ENCODE data around the gene PRKCZ. TPM values are rescaled to one million over a fixed set of nuclear protein-coding genes. Genes with fewer than 3 reads are reported as not detected.

Gene PRKCZ
- total RNA-seq, 1 donor from 2014 or later = 33.4 TPM

- peak; percentile 64 for DNase-seq (ENCODE audit: low spot score)
- no peaks in the 10 kb centered on the region for H3K36me3 Mint-ChIP-seq
- H3K27ac Mint-ChIP-seq = peak overlapping the region; percentile 95
- Histone ChIP-seq H3K36me3 (no peaks in the 10 kb centered on the region), H3K4me2 (peak overlapping the region; percentile 40), H3F3A (ENCODE audit: low read depth) (peaks cover 11% of the 10 kb centered on the region), H3K27me3 (no peaks in the 10 kb centered on the region), H3K4me3 (no peak overlapping the region), H3K4me1 (peaks cover 17% of the 10 kb centered on the region), H3K9me3 (ENCODE audit: low read depth) (no peaks in the 10 kb centered on the region), H4K20me1 (ENCODE audit: low read depth) (peaks cover 13% of the 10 kb centered on the region), H3K79me2 (ENCODE audit: low read depth) (no peaks in the 10 kb centered on the region), H3K9ac (no peak overlapping the region), H2AFZ (replicated peaks) (no peak overlapping the region), H3K27ac (no peak overlapping the region)
- peaks cover 49% of the 10 kb centered on the region for H3K4me1 Mint-ChIP-seq
- H3K9me3 Mint-ChIP-seq = no peaks in the 10 kb centered on the region
- no peak overlapping the region for H3K4me3 Mint-ChIP-seq
- H3K27me3 Mint-ChIP-seq (ENCODE audit: insufficient read depth, low read depth) = peaks cover 5% of the 10 kb centered on the region
- TF ChIP-seq, protein P1, sequence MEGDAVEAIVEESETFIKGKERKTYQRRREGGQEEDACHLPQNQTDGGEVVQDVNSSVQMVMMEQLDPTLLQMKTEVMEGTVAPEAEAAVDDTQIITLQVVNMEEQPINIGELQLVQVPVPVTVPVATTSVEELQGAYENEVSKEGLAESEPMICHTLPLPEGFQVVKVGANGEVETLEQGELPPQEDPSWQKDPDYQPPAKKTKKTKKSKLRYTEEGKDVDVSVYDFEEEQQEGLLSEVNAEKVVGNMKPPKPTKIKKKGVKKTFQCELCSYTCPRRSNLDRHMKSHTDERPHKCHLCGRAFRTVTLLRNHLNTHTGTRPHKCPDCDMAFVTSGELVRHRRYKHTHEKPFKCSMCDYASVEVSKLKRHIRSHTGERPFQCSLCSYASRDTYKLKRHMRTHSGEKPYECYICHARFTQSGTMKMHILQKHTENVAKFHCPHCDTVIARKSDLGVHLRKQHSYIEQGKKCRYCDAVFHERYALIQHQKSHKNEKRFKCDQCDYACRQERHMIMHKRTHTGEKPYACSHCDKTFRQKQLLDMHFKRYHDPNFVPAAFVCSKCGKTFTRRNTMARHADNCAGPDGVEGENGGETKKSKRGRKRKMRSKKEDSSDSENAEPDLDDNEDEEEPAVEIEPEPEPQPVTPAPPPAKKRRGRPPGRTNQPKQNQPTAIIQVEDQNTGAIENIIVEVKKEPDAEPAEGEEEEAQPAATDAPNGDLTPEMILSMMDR (IDR thresholded peaks at IDR 0.05) = no peak
- no peak for TF ChIP-seq EZH2 (IDR thresholded peaks at IDR 0.05)
- TF ChIP-seq EZH2phosphoT487 (IDR thresholded peaks at IDR 0.05) = no peak
Observed at GRCh38 chr1:2128189-2128901, 78.1 kb downstream of the PRKCZ start.

DNA sequence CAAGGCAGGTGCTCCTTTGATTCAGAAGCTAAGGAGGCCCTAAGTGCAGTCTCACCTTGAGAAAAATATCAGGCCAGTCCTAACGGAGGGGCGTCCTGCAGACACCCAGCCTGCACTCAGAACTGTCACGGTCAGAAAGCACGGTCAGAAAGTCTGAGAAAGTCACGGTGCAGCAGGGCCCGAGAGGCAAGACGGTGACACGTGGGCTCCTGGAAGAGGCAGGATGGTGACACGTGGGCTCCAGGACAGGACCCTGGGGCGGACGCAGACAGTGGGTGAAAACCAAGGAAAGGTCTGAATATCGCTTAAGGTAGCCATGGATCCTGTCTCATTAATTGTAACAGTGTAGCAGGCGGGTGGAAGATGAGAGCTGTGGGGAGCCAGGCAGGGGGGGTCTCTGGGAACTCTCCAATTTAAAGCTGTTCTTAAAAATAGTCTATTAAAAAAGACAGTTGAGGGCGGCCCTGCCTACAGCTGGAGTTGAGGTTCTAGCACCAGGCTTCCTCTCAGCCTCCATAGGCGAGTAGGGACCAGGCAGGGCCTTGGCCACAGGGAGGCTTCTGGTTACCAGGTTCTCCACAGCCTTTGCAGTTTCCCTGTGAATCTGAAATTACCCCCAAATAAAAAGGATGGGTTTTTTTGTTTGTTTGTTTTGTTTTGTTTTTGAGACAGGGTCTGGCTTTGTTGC lies 79.2 kb downstream of the PRKCZ start:
- no peaks in the 10 kb centered on the region for H3K9me3 Mint-ChIP-seq
- Histone ChIP-seq H3K27me3 (no peaks in the 10 kb centered on the region), H3K27ac (no peak overlapping the region), H3K9me3 (ENCODE audit: low read depth) (no peaks in the 10 kb centered on the region), H4K20me1 (ENCODE audit: low read depth) (peaks cover 17% of the 10 kb centered on the region), H3K4me2 (no peak overlapping the region), H3K36me3 (no peaks in the 10 kb centered on the region), H3F3A (ENCODE audit: low read depth) (peaks cover 20% of the 10 kb centered on the region), H3K4me1 (peaks cover 24% of the 10 kb centered on the region), H2AFZ (replicated peaks) (no peak overlapping the region), H3K9ac (no peak overlapping the region), H3K79me2 (ENCODE audit: low read depth) (peaks cover 9% of the 10 kb centered on the region), H3K4me3 (no peak overlapping the region)
- no peaks in the 10 kb centered on the region for H3K36me3 Mint-ChIP-seq
- H3K27me3 Mint-ChIP-seq (ENCODE audit: insufficient read depth, low read depth) = peaks cover 5% of the 10 kb centered on the region
- TF ChIP-seq, protein P1 (IDR thresholded peaks at IDR 0.05) = no peak
- no peak for TF ChIP-seq EZH2 (IDR thresholded peaks at IDR 0.05)
- no peak for TF ChIP-seq EZH2phosphoT487 (IDR thresholded peaks at IDR 0.05)
- peak overlapping the region; percentile 95 for H3K27ac Mint-ChIP-seq
- no peak overlapping the region for H3K4me3 Mint-ChIP-seq
- H3K4me1 Mint-ChIP-seq = peaks cover 56% of the 10 kb centered on the region
- DNase-seq (ENCODE audit: low spot score) = no peak

DNA sequence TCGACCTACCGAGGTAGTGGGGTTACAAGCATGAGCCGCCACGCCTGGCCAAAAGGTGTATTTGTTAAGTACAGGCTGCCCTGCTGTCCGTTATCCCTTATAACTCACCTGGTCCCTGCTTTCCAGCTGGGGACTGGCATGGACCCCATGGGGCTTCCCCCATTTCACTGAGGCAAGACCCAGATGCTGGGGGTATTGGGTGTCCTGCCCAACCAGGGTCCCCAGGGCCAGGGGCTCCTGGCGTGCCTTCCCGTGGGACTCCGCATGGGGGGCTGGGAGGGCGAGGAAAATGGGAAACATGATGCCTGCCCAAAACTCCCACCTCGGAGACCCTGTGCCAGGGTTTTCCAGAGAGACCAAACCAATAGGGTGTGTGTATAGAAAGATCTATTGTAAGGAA lies 79.9 kb downstream of the PRKCZ start:
- H3K79me2 ChIP-seq (ENCODE audit: low read depth) = peaks cover 10% of the 10 kb centered on the region
- no peak overlapping the region for H2AFZ ChIP-seq (replicated peaks)
- no peak for DNase-seq (ENCODE audit: low spot score)
- H3K9me3 ChIP-seq (ENCODE audit: low read depth) = no peaks in the 10 kb centered on the region
- no peak overlapping the region for H3K27ac ChIP-seq
- no peaks in the 10 kb centered on the region for H3K36me3 Mint-ChIP-seq
- peaks cover 24% of the 10 kb centered on the region for H3K4me1 ChIP-seq
- H3K27me3 ChIP-seq = no peaks in the 10 kb centered on the region
- H3K36me3 ChIP-seq = no peaks in the 10 kb centered on the region
- H4K20me1 ChIP-seq (ENCODE audit: low read depth) = peaks cover 17% of the 10 kb centered on the region
- H3K4me2 ChIP-seq = no peak overlapping the region
- peaks cover 61% of the 10 kb centered on the region for H3K4me1 Mint-ChIP-seq
- no peak overlapping the region for H3K27ac Mint-ChIP-seq
- peaks cover 20% of the 10 kb centered on the region for H3F3A ChIP-seq (ENCODE audit: low read depth)
- H3K9me3 Mint-ChIP-seq = no peaks in the 10 kb centered on the region
- no peak overlapping the region for H3K4me3 ChIP-seq
- H3K4me3 Mint-ChIP-seq = no peak overlapping the region
- H3K27me3 Mint-ChIP-seq (ENCODE audit: insufficient read depth, low read depth) = peaks cover 5% of the 10 kb centered on the region
- TF ChIP-seq EZH2phosphoT487 (IDR thresholded peaks at IDR 0.05) = no peak
- no peak for TF ChIP-seq EZH2 (IDR thresholded peaks at IDR 0.05)
- TF ChIP-seq, protein P1 (IDR thresholded peaks at IDR 0.05) = no peak
- H3K9ac ChIP-seq = no peak overlapping the region

Data from neural progenitor cell (in vitro differentiated cells).